Muscle of leg (tissue), 11 donors: ENCODE measurements around the gene RERE. TPM values are rescaled to one million over a fixed set of nuclear protein-coding genes. Genes with fewer than 3 reads are reported as not detected.

Experiments
- DNase-seq: peaks from one replicate; pipeline ENCODE4 v3.0.0; 2013
- H3K27ac ChIP-seq: one replicate; pipeline ENCODE4 v1.5.1; 2013; ENCODE audit warnings: mild to moderate bottlenecking, low read length, control low read depth
- H3K27me3 ChIP-seq: one replicate; pipeline ENCODE4 v1.6.1; 2013; ENCODE audit warnings: low read length; ENCODE audit not compliant: control insufficient read depth, insufficient read depth
- H3K36me3 ChIP-seq: one replicate; pipeline ENCODE4 v1.6.1; 2013; ENCODE audit warnings: low read length; ENCODE audit not compliant: control insufficient read depth, insufficient read depth
- H3K4me1 ChIP-seq: one replicate; pipeline ENCODE4 v1.6.1; 2013; ENCODE audit warnings: low read length; ENCODE audit not compliant: control insufficient read depth, insufficient read depth
- H3K4me3 ChIP-seq: one replicate; pipeline ENCODE4 v1.5.1; 2013; ENCODE audit warnings: low read length, control low read depth
- H3K9me3 ChIP-seq: replicated peaks from 2 replicates; pipeline ENCODE4 v1.6.1; 2013; ENCODE audit warnings: low read depth, low read length; ENCODE audit not compliant: control insufficient read depth
- WGBS: methylation state at CpG from one replicate; pipeline ENCODE4 v1.1.5; 2013; ENCODE audit warnings: missing lambda C conversion rate; ENCODE audit not compliant: insufficient coverage; 5-methylcytosine and 5-hydroxymethylcytosine counted together
- polyA plus RNA-seq, 8 donors: library from polyadenylated mRNA; unstranded; fragments of 120-200 nt; gene quantifications; one replicate each; pipeline versions ENCODE4 v1.2.1 to v1.2.3, GENCODE V29; 2013; ENCODE audit warnings: inconsistent platforms in 1 of 8, low replicate concordance in 1 of 8; ENCODE audit not compliant: insufficient read length in 8 of 8, insufficient read depth in 1 of 8
- total RNA-seq: library from RNA; stranded (reverse); fragments of 120-200 nt; gene quantifications from one replicate; pipeline ENCODE4 v1.2.4, GENCODE V29; 2013

Gene RERE
- total and polyA plus RNA-seq, 9 donors, result 63.7 to 102 (median 82.8) TPM

DNA sequence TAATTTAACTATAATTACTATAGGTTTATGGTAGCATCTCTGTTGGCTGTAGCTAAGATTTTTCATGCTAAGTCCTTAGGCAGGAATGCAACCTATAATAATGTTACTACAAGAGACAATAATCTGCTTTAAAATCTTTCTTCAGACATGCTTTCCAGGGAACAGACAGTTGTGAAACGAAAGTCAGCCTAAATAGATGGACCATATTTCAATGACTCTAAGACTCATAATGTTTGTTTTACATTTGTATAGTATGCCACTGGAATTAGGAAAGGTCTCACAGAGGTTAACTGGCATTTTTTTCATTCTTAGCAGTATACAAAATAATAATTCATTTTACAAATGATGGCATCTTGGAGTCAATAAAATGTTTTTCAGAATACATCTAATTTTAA lies 8.1 kb downstream of the RERE start:
- no CpG with 5 or more reads among the region's 1 CpG for WGBS
- Histone ChIP-seq H3K4me1 (no peaks in the 10 kb centered on the region), H3K4me3 (no peak overlapping the region), H3K36me3 (no peaks in the 10 kb centered on the region), H3K27ac (no peak overlapping the region), H3K27me3 (no peaks in the 10 kb centered on the region), H3K9me3 (no peaks in the 10 kb centered on the region)
- DNase-seq, result no peak

DNA sequence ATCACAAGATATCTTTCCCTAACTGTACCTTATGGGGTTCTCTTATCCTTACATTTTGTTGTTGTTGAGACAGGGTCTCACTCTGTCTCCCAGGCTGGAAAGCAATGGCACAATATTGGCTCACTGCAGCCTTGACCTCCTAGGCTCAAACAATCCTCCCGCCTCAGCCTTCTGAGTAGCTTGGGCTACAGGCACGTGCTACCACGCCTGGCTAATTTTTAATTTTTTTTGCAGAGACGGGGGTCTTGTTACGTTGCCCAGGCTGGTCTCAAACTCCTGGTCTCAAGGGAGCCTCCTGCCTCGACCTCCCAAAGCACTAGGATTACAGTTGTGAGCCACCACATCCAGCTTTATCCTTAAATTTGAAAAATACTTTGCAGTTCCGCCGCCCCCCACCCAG lies 10.4 kb downstream of the RERE start:
- H3K36me3 ChIP-seq, result no peaks in the 10 kb centered on the region
- 77% methylated on average over 7 of the region's 8 CpGs for WGBS
- no peak overlapping the region for H3K27ac ChIP-seq
- H3K9me3 ChIP-seq, result no peaks in the 10 kb centered on the region
- H3K4me1 ChIP-seq, result no peaks in the 10 kb centered on the region
- no peaks in the 10 kb centered on the region for H3K27me3 ChIP-seq
- no peak for DNase-seq
- H3K4me3 ChIP-seq, result no peak overlapping the region

DNA sequence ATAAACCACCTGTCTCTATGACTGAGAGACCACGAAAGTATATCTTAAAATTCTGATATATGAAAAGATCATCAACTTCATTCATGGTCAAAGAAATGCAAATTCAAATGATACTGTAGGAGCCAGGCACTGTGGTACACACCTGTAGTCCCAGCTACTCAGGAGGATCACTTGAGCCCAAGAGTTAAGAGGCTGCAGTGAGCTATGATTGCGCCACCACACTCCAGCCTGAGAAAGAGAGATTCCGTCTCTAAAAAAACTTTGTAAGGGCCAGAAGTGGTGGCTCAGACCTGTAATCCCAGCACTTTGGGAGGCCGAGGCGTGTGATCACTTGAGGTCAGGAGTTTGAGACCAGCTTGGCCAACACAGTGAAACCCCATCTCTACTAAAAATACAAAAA lies 17.0 kb downstream of the RERE start:
- Histone ChIP-seq H3K27me3 (no peaks in the 10 kb centered on the region), H3K4me3 (no peak overlapping the region), H3K27ac (no peak overlapping the region), H3K9me3 (no peaks in the 10 kb centered on the region), H3K36me3 (peaks cover 1% of the 10 kb centered on the region), H3K4me1 (no peaks in the 10 kb centered on the region)
- WGBS, result 100% methylated on average over 2 of the region's 5 CpGs
- DNase-seq, result no peak

DNA sequence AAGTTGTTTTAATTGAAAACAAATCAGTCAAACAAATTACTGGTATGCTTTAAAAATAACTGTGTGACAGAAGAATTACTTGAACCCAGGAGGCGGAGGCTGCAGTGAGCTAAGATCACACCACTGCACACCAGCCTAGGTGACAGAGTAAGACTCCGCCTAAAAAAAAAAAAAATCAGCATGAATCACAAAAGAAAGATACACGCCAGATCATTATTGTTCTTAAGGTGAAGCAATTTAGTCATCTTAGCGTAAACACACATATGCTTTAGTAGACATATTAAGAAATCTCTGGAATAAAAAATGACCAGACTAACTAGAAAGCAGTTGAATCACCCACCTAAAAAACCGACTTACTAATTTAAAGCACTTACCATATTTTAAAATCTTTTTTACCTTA lies 20.2 kb downstream of the RERE start:
- no peaks in the 10 kb centered on the region for H3K4me1 ChIP-seq
- peaks cover 3% of the 10 kb centered on the region for H3K36me3 ChIP-seq
- H3K9me3 ChIP-seq, result no peaks in the 10 kb centered on the region
- no CpG with 5 or more reads among the region's 5 CpGs for WGBS
- H3K27ac ChIP-seq, result no peak overlapping the region
- no peak overlapping the region for H3K4me3 ChIP-seq
- H3K27me3 ChIP-seq, result no peaks in the 10 kb centered on the region
- no peak for DNase-seq

DNA sequence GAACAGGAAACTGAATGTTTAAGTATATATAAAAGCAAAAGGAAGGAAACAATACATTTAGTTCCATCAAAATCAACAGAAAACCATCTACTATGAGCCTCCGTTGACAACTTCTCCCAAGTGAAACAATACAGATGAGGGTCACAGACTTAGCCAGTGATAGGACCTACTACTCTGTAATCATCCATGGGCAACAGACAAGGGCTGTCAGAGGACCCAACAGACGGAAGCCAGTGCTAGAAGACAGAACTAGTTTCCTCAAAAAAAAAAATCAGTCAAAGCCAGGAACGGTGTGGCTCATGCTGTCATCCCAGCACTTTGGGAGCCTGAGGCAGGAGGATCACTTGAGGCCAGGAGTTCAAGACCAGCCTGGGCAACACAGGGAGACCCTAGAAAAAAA lies 20.6 kb downstream of the RERE start:
- Histone ChIP-seq H3K4me3 (no peak overlapping the region), H3K4me1 (no peaks in the 10 kb centered on the region), H3K9me3 (no peaks in the 10 kb centered on the region), H3K27ac (no peak overlapping the region), H3K27me3 (no peaks in the 10 kb centered on the region), H3K36me3 (peaks cover 3% of the 10 kb centered on the region)
- DNase-seq, result no peak
- 67% methylated on average over 2 of the region's 3 CpGs for WGBS

DNA sequence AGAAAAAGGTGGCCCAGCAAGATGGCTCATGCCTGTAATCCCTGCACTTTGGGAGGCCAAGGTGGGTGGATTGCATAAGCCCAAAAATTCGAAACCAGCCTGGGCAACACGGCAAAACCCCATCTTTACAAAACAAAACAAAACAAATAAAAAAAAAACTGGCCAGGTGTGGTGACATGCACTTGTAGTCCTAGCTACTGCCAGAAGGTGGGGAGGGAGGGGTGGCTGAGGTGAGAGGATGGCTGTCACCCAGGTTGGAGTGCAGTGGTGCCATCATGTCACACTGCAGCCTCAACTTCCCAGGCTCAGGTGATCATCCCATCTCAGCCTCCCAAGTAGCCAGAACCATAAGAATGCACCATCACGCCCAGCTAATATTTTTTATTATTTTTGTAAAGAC lies 22.8 kb downstream of the RERE start:
- no peaks in the 10 kb centered on the region for H3K27me3 ChIP-seq
- H3K36me3 ChIP-seq, result peaks cover 3% of the 10 kb centered on the region
- no CpG with 5 or more reads among the region's 3 CpGs for WGBS
- H3K4me1 ChIP-seq, result no peaks in the 10 kb centered on the region
- no peak overlapping the region for H3K27ac ChIP-seq
- H3K9me3 ChIP-seq, result no peaks in the 10 kb centered on the region
- no peak for DNase-seq
- H3K4me3 ChIP-seq, result no peak overlapping the region

DNA sequence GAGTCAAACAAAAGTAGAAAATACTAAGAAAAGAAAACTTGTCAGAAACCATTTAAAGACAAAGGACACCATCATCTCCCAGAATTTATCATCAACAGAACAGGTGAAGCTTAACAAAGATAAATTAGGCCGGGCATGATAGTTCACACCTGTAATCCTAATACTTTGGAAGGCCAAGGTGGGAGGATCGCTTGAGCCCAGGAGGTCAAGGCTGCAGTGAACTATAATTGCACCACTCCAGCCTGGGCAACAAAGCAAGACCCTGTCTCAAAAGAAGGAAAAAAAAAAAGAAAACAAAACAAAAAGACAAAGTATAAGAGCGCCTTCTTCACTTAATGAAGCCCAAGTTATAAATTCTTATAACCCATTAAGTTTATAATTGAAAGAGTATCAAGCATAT lies 25.6 kb downstream of the RERE start:
- no peaks in the 10 kb centered on the region for H3K4me1 ChIP-seq
- H3K36me3 ChIP-seq, result peaks cover 3% of the 10 kb centered on the region
- no peaks in the 10 kb centered on the region for H3K9me3 ChIP-seq
- no peak overlapping the region for H3K4me3 ChIP-seq
- DNase-seq, result no peak
- H3K27ac ChIP-seq, result no peak overlapping the region
- no peaks in the 10 kb centered on the region for H3K27me3 ChIP-seq
- WGBS, result no CpG with 5 or more reads among the region's 3 CpGs

DNA sequence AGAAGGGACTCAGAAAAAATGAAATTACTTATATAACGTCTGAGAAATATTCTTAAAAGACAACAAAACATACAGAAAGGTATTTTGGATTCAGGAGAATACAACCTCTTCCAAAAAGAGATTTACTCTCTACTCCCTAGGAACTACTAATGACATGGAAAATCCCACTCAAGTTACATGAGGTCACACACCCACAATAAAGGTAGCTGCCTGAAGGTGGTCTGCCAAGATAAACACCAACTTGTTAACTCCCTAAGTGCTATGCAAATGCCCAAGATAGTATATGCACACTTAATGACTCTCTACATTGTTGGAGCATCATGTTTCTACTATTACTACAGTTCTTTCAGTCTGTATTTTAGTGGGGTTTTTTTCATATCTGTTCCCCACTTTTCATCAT lies 26.5 kb downstream of the RERE start:
- no CpG with 5 or more reads among the region's 1 CpG for WGBS
- Histone ChIP-seq H3K27me3 (no peaks in the 10 kb centered on the region), H3K36me3 (peaks cover 5% of the 10 kb centered on the region), H3K4me3 (no peak overlapping the region), H3K27ac (no peak overlapping the region), H3K9me3 (no peaks in the 10 kb centered on the region), H3K4me1 (no peaks in the 10 kb centered on the region)
- DNase-seq, result no peak

DNA sequence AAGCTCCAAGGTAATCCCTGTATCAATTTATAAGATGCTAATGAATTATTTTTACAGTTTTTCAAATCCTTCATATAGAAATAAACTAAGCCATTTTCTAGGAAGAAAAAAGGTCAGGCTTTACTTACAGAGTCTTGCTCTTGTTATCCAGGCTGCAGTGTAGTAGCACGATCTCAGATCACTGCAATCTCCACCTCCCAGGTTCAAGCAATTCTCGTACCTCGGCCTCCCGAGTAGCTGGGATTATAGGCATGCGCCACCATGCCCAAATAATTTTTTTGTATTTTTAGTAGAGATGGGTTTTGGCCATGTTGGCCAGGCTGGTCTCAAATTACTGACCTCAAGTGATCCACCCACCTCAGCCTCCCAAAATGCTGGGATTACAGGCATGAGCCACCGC lies 27.0 kb downstream of the RERE start:
- 100% methylated on average over 1 of the region's 6 CpGs for WGBS

DNA sequence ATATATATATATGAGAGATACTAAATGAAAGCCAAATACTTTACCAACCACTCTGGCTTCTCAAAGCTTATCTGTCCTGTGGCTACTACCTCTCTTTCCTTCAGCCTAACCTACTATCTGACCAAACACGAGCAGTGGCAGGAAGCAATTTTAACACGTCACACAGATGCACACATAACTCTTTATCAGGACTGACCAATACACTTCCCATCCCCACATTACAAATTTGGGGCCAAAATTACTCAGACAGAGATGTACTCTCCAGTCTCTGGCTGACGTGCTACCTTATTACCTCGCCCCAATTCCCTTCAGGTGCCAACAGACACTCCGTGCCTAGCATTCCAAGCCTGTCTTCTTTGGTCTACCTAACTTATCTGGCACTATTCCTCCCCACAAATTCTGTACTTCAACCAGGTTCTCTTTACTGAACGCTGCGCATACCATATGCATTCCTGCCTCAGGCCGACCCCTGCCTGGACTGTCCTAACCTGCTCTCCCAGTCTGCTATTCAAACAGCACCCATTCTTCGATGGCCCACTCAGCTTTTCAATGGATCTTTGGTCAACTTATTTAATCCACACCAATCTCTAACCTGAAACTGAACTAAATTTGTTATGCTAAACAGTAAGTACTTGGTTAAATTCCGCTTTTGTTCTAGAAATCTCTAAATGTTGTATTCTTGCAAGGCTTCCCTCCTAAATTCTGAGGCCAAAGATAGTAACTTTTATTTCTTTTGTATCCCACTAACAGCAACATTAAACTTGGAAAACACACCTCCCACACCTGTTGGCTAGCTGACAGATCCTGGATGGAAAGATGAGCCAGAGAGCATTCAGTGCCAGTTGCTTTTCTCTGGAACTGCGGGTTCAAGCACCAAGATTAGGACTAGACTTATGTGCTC lies 27.9 kb downstream of the RERE start:
- no peaks in the 10 kb centered on the region for H3K9me3 ChIP-seq
- H3K27me3 ChIP-seq, result no peaks in the 10 kb centered on the region
- no peak for DNase-seq
- 84% methylated on average over 8 of the region's 11 CpGs for WGBS
- H3K27ac ChIP-seq, result no peak overlapping the region
- no peaks in the 10 kb centered on the region for H3K4me1 ChIP-seq
- no peak overlapping the region for H3K4me3 ChIP-seq
- H3K36me3 ChIP-seq, result peaks cover 2% of the 10 kb centered on the region

More for the DNA sequence above, 27.0 kb downstream of the RERE start:
- Histone ChIP-seq H3K36me3 (peaks cover 4% of the 10 kb centered on the region), H3K4me3 (no peak overlapping the region), H3K27ac (no peak overlapping the region), H3K27me3 (no peaks in the 10 kb centered on the region), H3K9me3 (no peaks in the 10 kb centered on the region), H3K4me1 (no peaks in the 10 kb centered on the region)
- DNase-seq, result no peak
